CD4-positive, CD25-positive, alpha-beta regulatory T cell (primary cell): ENCODE results near the gene MRE11. TPM values are rescaled to one million over a fixed set of nuclear protein-coding genes. Genes with fewer than 3 reads are reported as not detected.

Source experiments
- polyA plus RNA-seq, 4 donors: library from polyadenylated mRNA; unstranded; fragments of 300-500 nt; fragmentation: Illumina TruSeq; gene quantifications; one replicate each; pipeline ENCODE4 v1.2.3, GENCODE V29; 2021
- total RNA-seq: library from RNA; stranded (reverse); gene quantifications from one replicate; pipeline ENCODE4 v1.2.3, GENCODE V29; 2022

The MRE11 gene
- total and polyA plus RNA-seq, 5 donors from 2014 or later = 12.8 to 26.5 (median 15.8) TPM

Other genes with a start within 250 kb of the MRE11 start
- not detected for gene IZUMO1R, start 189.3 kb downstream of the MRE11 start, total RNA-seq
- gene IZUMO1R, start 189.3 kb downstream of the MRE11 start, polyA plus RNA-seq = not detected
- 0.15 TPM for gene GPR83, start 92.4 kb downstream of the MRE11 start, total RNA-seq
- under 1 TPM in 2 of 4 donors, not detected in 2; 0.14 to 0.24 TPM for gene GPR83, start 92.4 kb downstream of the MRE11 start, polyA plus RNA-seq
- gene ANKRD49, start 140 bp upstream of the MRE11 start, total RNA-seq = 37.9 TPM
- 10 to 100 TPM; 34.0 to 38.6 (median 36.4) TPM for gene ANKRD49, start 140 bp upstream of the MRE11 start, polyA plus RNA-seq
- not detected for gene C11orf97, start 18.6 kb upstream of the MRE11 start, total RNA-seq
- not detected for gene C11orf97, start 18.6 kb upstream of the MRE11 start, polyA plus RNA-seq
- 5.1 TPM for gene FUT4, start 50.1 kb upstream of the MRE11 start, total RNA-seq
- 1 to 10 TPM; 1.7 to 2.3 (median 2.1) TPM for gene FUT4, start 50.1 kb upstream of the MRE11 start, polyA plus RNA-seq
- gene PIWIL4, start 73.5 kb upstream of the MRE11 start, total RNA-seq = 1.3 TPM
- gene PIWIL4, start 73.5 kb upstream of the MRE11 start, polyA plus RNA-seq = 1 to 10 TPM in 2 of 4 donors, under 1 TPM in 2; 0.18 to 1.3 (median 1.0) TPM